ENCODE data around the gene TMEM86A.

The TMEM86A gene

GRCh38 chr11:18749681-18750319, 51.2 kb downstream of the TMEM86A start:
- H3K27me3 ChIP-seq (replicated peaks; ENCODE audit: control insufficient read depth, insufficient read depth, low read length, poor library complexity, severe bottlenecking) = no peaks in the 10 kb centered on the region
- DNase-seq = no peak
- H3K27ac ChIP-seq (ENCODE audit: insufficient read depth, low read length, poor library complexity, severe bottlenecking) = no peak overlapping the region

GRCh38 chr11:18750944-18751343, 52.4 kb downstream of the TMEM86A start:
- Histone ChIP-seq H3K27me3 (replicated peaks; ENCODE audit: control insufficient read depth, insufficient read depth, low read length, poor library complexity, severe bottlenecking) (no peaks in the 10 kb centered on the region), H3K4me1 (ENCODE audit: control insufficient read depth, insufficient read depth, low read length, poor library complexity, severe bottlenecking) (no peaks in the 10 kb centered on the region), H3K27ac (ENCODE audit: insufficient read depth, low read length, poor library complexity, severe bottlenecking) (no peak overlapping the region), H3K9me3 (ENCODE audit: control insufficient read depth, low read length) (no peaks in the 10 kb centered on the region), H3K36me3 (ENCODE audit: control insufficient read depth, insufficient read depth, low read length) (no peaks in the 10 kb centered on the region), H3K4me3 (ENCODE audit: insufficient read depth, low read depth, low read length, poor library complexity, severe bottlenecking) (no peak overlapping the region)
- no peak for DNase-seq

More at GRCh38 chr11:18749681-18750319, 51.2 kb downstream of the TMEM86A start:
- no peaks in the 10 kb centered on the region for H3K36me3 ChIP-seq (ENCODE audit: control insufficient read depth, insufficient read depth, low read length)
- no peak overlapping the region for H3K4me3 ChIP-seq (ENCODE audit: insufficient read depth, low read depth, low read length, poor library complexity, severe bottlenecking)
- no peaks in the 10 kb centered on the region for H3K9me3 ChIP-seq (ENCODE audit: control insufficient read depth, low read length)
- no peaks in the 10 kb centered on the region for H3K4me1 ChIP-seq (ENCODE audit: control insufficient read depth, insufficient read depth, low read length, poor library complexity, severe bottlenecking)

GRCh38 chr11:18752502-18752901, 53.9 kb downstream of the TMEM86A start:
- no peak for DNase-seq
- Histone ChIP-seq H3K36me3 (ENCODE audit: control insufficient read depth, insufficient read depth, low read length) (no peaks in the 10 kb centered on the region), H3K4me1 (ENCODE audit: control insufficient read depth, insufficient read depth, low read length, poor library complexity, severe bottlenecking) (no peaks in the 10 kb centered on the region), H3K27me3 (replicated peaks; ENCODE audit: control insufficient read depth, insufficient read depth, low read length, poor library complexity, severe bottlenecking) (no peaks in the 10 kb centered on the region), H3K27ac (ENCODE audit: insufficient read depth, low read length, poor library complexity, severe bottlenecking) (no peak overlapping the region), H3K4me3 (ENCODE audit: insufficient read depth, low read depth, low read length, poor library complexity, severe bottlenecking) (no peak overlapping the region), H3K9me3 (ENCODE audit: control insufficient read depth, low read length) (no peaks in the 10 kb centered on the region)

- Histone ChIP-seq H3K27me3 (replicated peaks; ENCODE audit: control insufficient read depth, insufficient read depth, low read length, poor library complexity, severe bottlenecking) (no peaks in the 10 kb centered on the region), H3K36me3 (ENCODE audit: control insufficient read depth, insufficient read depth, low read length) (no peaks in the 10 kb centered on the region), H3K4me1 (ENCODE audit: control insufficient read depth, insufficient read depth, low read length, poor library complexity, severe bottlenecking) (no peaks in the 10 kb centered on the region), H3K27ac (ENCODE audit: insufficient read depth, low read length, poor library complexity, severe bottlenecking) (no peak overlapping the region), H3K4me3 (ENCODE audit: insufficient read depth, low read depth, low read length, poor library complexity, severe bottlenecking) (no peak overlapping the region), H3K9me3 (ENCODE audit: control insufficient read depth, low read length) (no peaks in the 10 kb centered on the region)
- DNase-seq = no peak
Observed at GRCh38 chr11:18754308-18754707, 55.7 kb downstream of the TMEM86A start.

Data from effector memory CD4-positive, alpha-beta T cell (primary cell).